Measurements from ENCODE around the gene FASTK. TPM values are rescaled to one million over a fixed set of nuclear protein-coding genes. Genes with fewer than 3 reads are reported as not detected.

The FASTK gene
- total RNA-seq, 1 experiment from 2014 or later = 86.4 TPM

- intact Hi-C loops (cut with micrococcal nuclease) = loop anchor here (10.0 kb wide), 1 partner anchor 123 kb away; the partner anchor contains the start of gene SMARCD3
- ChIA-PET CTCF (no interaction called here), POLR2A (no interaction called here)
Measured at GRCh38 chr7:151121380-151122170, 41.0 kb upstream of the FASTK start.

More at GRCh38 chr7:151121380-151122170, 41.0 kb upstream of the FASTK start:
- Histone ChIP-seq H3K9me3 (ENCODE audit: control insufficient read depth in 1 of 2, insufficient read depth in 1 of 2, low read depth in 1 of 2, low read length in 2 of 2) (no peaks in the 10 kb centered on the region), H3K27me3 (ENCODE audit: insufficient read depth, low read length) (no peaks in the 10 kb centered on the region), H3K4me2 (ENCODE audit: low read length) (no peak overlapping the region), H3K4me1 (ENCODE audit: control insufficient read depth in 1 of 2, insufficient read depth in 2 of 2, low read length in 2 of 2) (peaks cover 2 to 13% of the 10 kb centered on the region in 2 experiments; a peak in 3 of 4 replicates), H3K9me2 (ENCODE audit: insufficient read depth) (no peaks in the 10 kb centered on the region), H3K27ac (ENCODE audit: low read depth, low read length) (no peak overlapping the region), H2AFZ (ENCODE audit: low read depth, low read length, poor library complexity, severe bottlenecking) (no peak overlapping the region), H3K9ac (ENCODE audit: low read length) (no peak overlapping the region), H3K36me3 (ENCODE audit: control insufficient read depth in 1 of 2, insufficient read depth in 2 of 2, low read length in 2 of 2) (peaks cover 16 to 28% of the 10 kb centered on the region in 2 experiments; a peak in 3 of 4 replicates), H3K4me3 (replicated peaks in 1 of 2; ENCODE audit: low read depth in 1 of 2, low read length in 2 of 2) (no peak overlapping the region), H3K79me2 (ENCODE audit: insufficient read depth, low read length) (peaks cover 24% of the 10 kb centered on the region), H4K20me1 (ENCODE audit: insufficient read depth) (no peaks in the 10 kb centered on the region)
- TF ChIP-seq CBX3 (IDR thresholded peaks at IDR 0.05; ENCODE audit: low read depth) (no peak), REST (IDR thresholded peaks at IDR 0.05; ENCODE audit: low read depth) (no peak), ATF3 (IDR thresholded peaks at IDR 0.05) (no peak), ZFX (IDR thresholded peaks at IDR 0.05) (no peak), YY1 (IDR thresholded peaks at IDR 0.05; ENCODE audit: extremely low read depth, insufficient replicate concordance, low read depth, low read length) (no peak), MAX (IDR thresholded peaks at IDR 0.05) (no peak), EZH2 (IDR thresholded peaks at IDR 0.05) (no peak), POLR2A (IDR thresholded peaks at IDR 0.05; ENCODE audit: borderline replicate concordance, extremely low read depth, insufficient read depth, insufficient read length) (no peak), ZBTB33 (IDR thresholded peaks at IDR 0.05; ENCODE audit: extremely low read depth, insufficient replicate concordance, low read length) (no peak), EGR1 (IDR thresholded peaks at IDR 0.05; ENCODE audit: low read depth) (no peak), EZH2phosphoT487 (IDR thresholded peaks at IDR 0.05; ENCODE audit: borderline replicate concordance) (no peak), RAD21 (IDR thresholded peaks at IDR 0.05; ENCODE audit: low read depth) (no peak), SP1 (IDR thresholded peaks at IDR 0.05; ENCODE audit: low read depth) (no peak), FOSL1 (IDR thresholded peaks at IDR 0.05; ENCODE audit: low read depth) (no peak), POLR2AphosphoS5 (IDR thresholded peaks at IDR 0.05; ENCODE audit: low read depth, low read length) (no peak), CEBPB (IDR thresholded peaks at IDR 0.05; ENCODE audit: low read depth) (no peak), CTCF (IDR thresholded peaks at IDR 0.05 in 2 of 3, conservative IDR thresholded peaks at IDR 0.05 in 1 of 3; ENCODE audit: borderline replicate concordance in 1 of 3, insufficient read depth in 1 of 3, low read depth in 2 of 3, low read length in 2 of 3) (no peak)
- RAD21 ChIA-PET (ENCODE audit: low non-redundant PET in 1 of 2, low total read pairs in 2 of 2, uncharacterized antibody in 2 of 2, unreplicated experiment in 2 of 2) = no interaction called here
- BruUV-seq (replicated peaks) = no TSS peak
- ATAC-seq = no peak
- DNase-seq (ENCODE audit: low read depth, low spot score) = no peak

Data from HCT116 (cell line).